Tibial nerve (tissue), 4 donors: ENCODE data around the gene TMEM170B. TPM values are rescaled to one million over a fixed set of nuclear protein-coding genes. Genes with fewer than 3 reads are reported as not detected.

ENCODE experiments used
- DNase-seq, 2 donors: peaks; one replicate each; pipeline ENCODE4 v3.0.0-alpha.2; 2019; ENCODE audit warnings: low spot score in 2 of 2
- H3K27ac ChIP-seq, 4 donors: fragments of 200-600 bp; sonication (generic) in 3 of 4; one replicate each; pipeline ENCODE4 v1.5.1; 2017 to 2019; ENCODE audit warnings: mild to moderate bottlenecking in 1 of 4
- H3K27me3 ChIP-seq, 2 donors: fragments of 200-600 bp; sonication (generic) in 1 of 2; one replicate each; pipeline versions ENCODE4 v1.5.1 to v1.6.0; 2017 to 2019
- H3K36me3 ChIP-seq, 3 donors: fragments of 200-600 bp; sonication (generic); one replicate each; pipeline ENCODE4 v1.5.1; 2018 to 2019
- H3K4me1 ChIP-seq, 4 donors: fragments of 200-600 bp; sonication (generic) in 3 of 4; one replicate each; pipeline ENCODE4 v1.5.1; 2017 to 2019
- H3K4me3 ChIP-seq, 4 donors: fragments of 200-600 bp; sonication (generic) in 3 of 4; one replicate each; pipeline ENCODE4 v1.5.1; 2017 to 2019; ENCODE audit warnings: mild to moderate bottlenecking in 1 of 4, moderate library complexity in 1 of 4
- H3K9me3 ChIP-seq, 4 donors: fragments of 200-600 bp; sonication (generic) in 3 of 4; one replicate each; pipeline ENCODE4 v1.5.1; 2017 to 2019
- EP300 ChIP-seq, 2 donors: sonication (generic); formaldehyde crosslinking; IDR thresholded peaks; one replicate each; pipeline ENCODE4 v1.6.1; 2017; ENCODE audit warnings: antibody characterized with exemption in 2 of 2, mild to moderate bottlenecking in 1 of 2
- POLR2A ChIP-seq, 2 donors: fragments of 450-650 bp; IDR thresholded peaks; one replicate each; pipeline ENCODE4 v1.6.1; 2017; ENCODE audit warnings: antibody characterized with exemption in 2 of 2, mild to moderate bottlenecking in 2 of 2, moderate library complexity in 2 of 2
- WGBS, 2 donors: methylation state at CpG; one replicate each; pipeline ENCODE4 v1.1.5; 2018; 5-methylcytosine and 5-hydroxymethylcytosine counted together
- total RNA-seq, 4 donors: library from RNA; depleted of rRNA; stranded (reverse); fragments of >200 nt; gene quantifications; one replicate each; pipeline ENCODE4 v1.1.0, GENCODE V29; 2016
- TF ChIP-seq, protein P1 (sequence below), 5 experiments: fragments of 200-600 bp in 3 of 5; fragments of 450-650 bp in 2 of 5; sonication (generic) in 3 of 5; IDR thresholded peaks; one replicate each; pipeline ENCODE4 v1.5.1; 2016 to 2019; ENCODE audit warnings: antibody characterized with exemption in 5 of 5, mild to moderate bottlenecking in 3 of 5, moderate library complexity in 2 of 5

The TMEM170B gene
- total RNA-seq, 4 donors from 2014 or later = 6.1 to 8.7 (median 7.4) TPM

GRCh38 chr6:11607383-11607782 is 69.8 kb downstream of the TMEM170B start:
- no peak overlapping the region for H3K4me3 ChIP-seq
- H3K9me3 ChIP-seq = no peaks in the 10 kb centered on the region
- H3K27me3 ChIP-seq = no peaks in the 10 kb centered on the region
- DNase-seq = peak; percentile 29 to 63
- no peak for TF ChIP-seq POLR2A (IDR thresholded peaks at IDR 0.05)
- peak in 1 of 2 donors; percentile 7 for TF ChIP-seq EP300 (IDR thresholded peaks at IDR 0.05)
- peak overlapping the region in 2 of 4 donors; percentile 62 to 84 for H3K27ac ChIP-seq
- H3K4me1 ChIP-seq = peaks cover 0 to 39% (median 29%) of the 10 kb centered on the region in 4 donors
- 50 to 51% methylated on average over 7 of the region's 7 CpGs for WGBS, 2 donors
- no peaks in the 10 kb centered on the region for H3K36me3 ChIP-seq

GRCh38 chr6:11608600-11609323 is 71.2 kb downstream of the TMEM170B start:
- 85 to 88% methylated on average over 6 of the region's 6 CpGs for WGBS, 2 donors
- Histone ChIP-seq H3K27me3 (no peaks in the 10 kb centered on the region), H3K36me3 (no peaks in the 10 kb centered on the region), H3K27ac (peak overlapping the region in 2 of 4 donors; percentile 3 to 40), H3K4me1 (peaks cover 0 to 40% (median 29%) of the 10 kb centered on the region in 4 donors), H3K4me3 (no peak overlapping the region), H3K9me3 (no peaks in the 10 kb centered on the region)
- no peak for DNase-seq
- TF ChIP-seq, protein P1, sequence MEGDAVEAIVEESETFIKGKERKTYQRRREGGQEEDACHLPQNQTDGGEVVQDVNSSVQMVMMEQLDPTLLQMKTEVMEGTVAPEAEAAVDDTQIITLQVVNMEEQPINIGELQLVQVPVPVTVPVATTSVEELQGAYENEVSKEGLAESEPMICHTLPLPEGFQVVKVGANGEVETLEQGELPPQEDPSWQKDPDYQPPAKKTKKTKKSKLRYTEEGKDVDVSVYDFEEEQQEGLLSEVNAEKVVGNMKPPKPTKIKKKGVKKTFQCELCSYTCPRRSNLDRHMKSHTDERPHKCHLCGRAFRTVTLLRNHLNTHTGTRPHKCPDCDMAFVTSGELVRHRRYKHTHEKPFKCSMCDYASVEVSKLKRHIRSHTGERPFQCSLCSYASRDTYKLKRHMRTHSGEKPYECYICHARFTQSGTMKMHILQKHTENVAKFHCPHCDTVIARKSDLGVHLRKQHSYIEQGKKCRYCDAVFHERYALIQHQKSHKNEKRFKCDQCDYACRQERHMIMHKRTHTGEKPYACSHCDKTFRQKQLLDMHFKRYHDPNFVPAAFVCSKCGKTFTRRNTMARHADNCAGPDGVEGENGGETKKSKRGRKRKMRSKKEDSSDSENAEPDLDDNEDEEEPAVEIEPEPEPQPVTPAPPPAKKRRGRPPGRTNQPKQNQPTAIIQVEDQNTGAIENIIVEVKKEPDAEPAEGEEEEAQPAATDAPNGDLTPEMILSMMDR (IDR thresholded peaks at IDR 0.05) = no peak
- TF ChIP-seq POLR2A (IDR thresholded peaks at IDR 0.05) (no peak), EP300 (IDR thresholded peaks at IDR 0.05) (no peak)

DNA sequence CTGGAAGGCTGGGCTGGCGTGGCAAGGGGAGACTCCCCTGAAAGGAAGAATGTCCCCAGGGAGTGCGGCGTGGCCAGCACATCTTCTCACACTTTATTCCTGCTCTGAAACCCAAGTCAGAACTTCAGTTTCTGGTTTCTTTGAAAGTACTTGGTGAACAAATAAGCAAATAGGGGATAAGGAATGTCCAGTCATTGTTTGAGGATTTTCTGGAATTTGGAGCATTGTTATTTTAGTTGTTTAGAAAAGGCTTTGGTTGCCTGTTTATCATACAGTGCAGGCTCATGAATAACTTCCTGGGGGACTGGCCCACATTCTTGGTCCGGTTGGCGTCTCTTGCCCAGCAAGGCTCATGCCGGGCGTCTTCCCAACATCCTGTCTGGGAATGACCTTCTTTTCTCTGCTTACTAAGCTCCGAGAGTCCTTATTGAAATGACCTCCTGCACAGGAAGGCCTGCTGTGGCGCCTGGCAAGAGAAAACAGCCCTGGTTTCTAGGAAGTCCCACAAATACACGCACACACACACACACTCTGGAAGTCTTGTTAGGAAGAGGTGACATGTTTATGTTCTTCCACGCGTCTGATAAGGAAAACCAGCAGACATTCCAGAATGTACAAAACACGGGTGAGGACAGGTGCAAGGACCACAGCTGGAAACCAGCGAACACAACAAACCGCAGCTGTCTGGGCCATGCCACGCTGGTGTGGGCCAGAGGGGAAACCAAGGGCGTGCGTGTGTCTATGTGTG is 71.9 kb downstream of the TMEM170B start:
- TF ChIP-seq POLR2A (IDR thresholded peaks at IDR 0.05) = no peak
- no peak for TF ChIP-seq EP300 (IDR thresholded peaks at IDR 0.05)
- TF ChIP-seq, protein P1 (IDR thresholded peaks at IDR 0.05) = no peak

DNA sequence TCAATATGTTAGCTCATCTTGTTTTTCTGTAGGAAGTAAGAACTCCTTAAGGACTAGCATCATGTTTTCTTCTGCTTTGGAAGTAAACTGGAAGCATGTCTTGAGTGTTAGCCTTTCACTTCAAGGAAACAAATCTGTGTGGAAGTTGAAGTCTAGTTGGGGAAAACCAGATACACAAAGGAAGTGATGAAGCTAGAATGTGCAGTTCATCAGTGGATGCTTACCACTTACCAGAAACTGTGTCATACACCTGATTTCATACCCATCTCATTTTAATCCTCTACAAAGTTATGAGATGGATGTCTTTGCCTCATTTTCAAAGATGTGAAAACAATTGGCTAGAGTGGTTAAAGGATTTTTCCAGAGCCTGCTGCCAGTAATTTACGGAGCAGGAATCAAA is 75.8 kb downstream of the TMEM170B start:
- Histone ChIP-seq H3K4me3 (no peak overlapping the region), H3K9me3 (no peaks in the 10 kb centered on the region), H3K4me1 (peaks cover 0 to 25% (median 5%) of the 10 kb centered on the region in 4 donors), H3K36me3 (no peaks in the 10 kb centered on the region), H3K27ac (peak overlapping the region in 2 of 4 donors; percentile 6 to 61), H3K27me3 (no peaks in the 10 kb centered on the region)
- WGBS, 2 donors = 83 to 93% methylated on average over 1 of the region's 1 CpG
- DNase-seq = no peak
- TF ChIP-seq, protein P1 (IDR thresholded peaks at IDR 0.05) = no peak
- no peak for TF ChIP-seq POLR2A (IDR thresholded peaks at IDR 0.05)
- no peak for TF ChIP-seq EP300 (IDR thresholded peaks at IDR 0.05)

More for the DNA sequence above, 71.9 kb downstream of the TMEM170B start:
- peak overlapping the region in 2 of 4 donors; percentile 3 to 40 for H3K27ac ChIP-seq
- H3K9me3 ChIP-seq = no peaks in the 10 kb centered on the region
- no peak for DNase-seq
- H3K27me3 ChIP-seq = no peaks in the 10 kb centered on the region
- H3K36me3 ChIP-seq = no peaks in the 10 kb centered on the region
- WGBS, 2 donors = 54 to 66% methylated on average over 18 of the region's 18 CpGs
- peaks cover 0 to 42% (median 27%) of the 10 kb centered on the region in 4 donors for H3K4me1 ChIP-seq
- no peak overlapping the region for H3K4me3 ChIP-seq

GRCh38 chr6:11613858-11614257 is 76.3 kb downstream of the TMEM170B start:
- H3K27ac ChIP-seq = peak overlapping the region in 1 of 4 donors; percentile 61
- H3K9me3 ChIP-seq = no peaks in the 10 kb centered on the region
- 33 to 52% methylated on average over 4 of the region's 4 CpGs for WGBS, 2 donors

More at GRCh38 chr6:11613858-11614257, 76.3 kb downstream of the TMEM170B start:
- no peak for DNase-seq
- TF ChIP-seq POLR2A (IDR thresholded peaks at IDR 0.05) (no peak), EP300 (IDR thresholded peaks at IDR 0.05) (no peak)
- TF ChIP-seq, protein P1 (IDR thresholded peaks at IDR 0.05) = no peak
- Histone ChIP-seq H3K4me3 (no peak overlapping the region), H3K36me3 (no peaks in the 10 kb centered on the region), H3K4me1 (peaks cover 0 to 25% (median 5%) of the 10 kb centered on the region in 4 donors), H3K27me3 (no peaks in the 10 kb centered on the region)
